ENCODE measurements around the gene RHBDL3.

RHBDL3 gene

GRCh38 chr17:32287804-32288511, 22.3 kb downstream of the RHBDL3 start:
- peak; percentile 46; the same call in 1 of the 2 replicates for TF ChIP-seq CTCF (IDR thresholded peaks at IDR 0.05; ENCODE audit: low read depth, low read length)
- Histone ChIP-seq H3K9me3 (ENCODE audit: severe bottlenecking) (no peaks in the 10 kb centered on the region), H3K27ac (0 out of 2 replicates have a peak overlapping the region, but pooled peaks have one; percentile 4), H3K27me3 (ENCODE audit: insufficient read depth, low read depth, severe bottlenecking) (no peaks in the 10 kb centered on the region), H3K36me3 (peaks cover 22% of the 10 kb centered on the region), H3K4me3 (ENCODE audit: low read depth, low read length) (no peak overlapping the region)
- peak; percentile 36 for DNase-seq

- TF ChIP-seq CTCF (IDR thresholded peaks at IDR 0.05; ENCODE audit: low read depth, low read length) = no peak
- no peak for DNase-seq
- no peak overlapping the region for H3K4me3 ChIP-seq (ENCODE audit: low read depth, low read length)
- H3K9me3 ChIP-seq (ENCODE audit: severe bottlenecking) = no peaks in the 10 kb centered on the region
- H3K27ac ChIP-seq = no peak overlapping the region
- H3K36me3 ChIP-seq = peaks cover 21% of the 10 kb centered on the region
- no peaks in the 10 kb centered on the region for H3K27me3 ChIP-seq (ENCODE audit: insufficient read depth, low read depth, severe bottlenecking)
Observed at GRCh38 chr17:32288615-32289014, 23.0 kb downstream of the RHBDL3 start.

- Histone ChIP-seq H3K36me3 (peaks cover 26% of the 10 kb centered on the region), H3K27me3 (ENCODE audit: insufficient read depth, low read depth, severe bottlenecking) (no peaks in the 10 kb centered on the region), H3K9me3 (ENCODE audit: severe bottlenecking) (no peaks in the 10 kb centered on the region), H3K4me3 (ENCODE audit: low read depth, low read length) (no peak overlapping the region), H3K27ac (no peak overlapping the region)
- no peak for TF ChIP-seq CTCF (IDR thresholded peaks at IDR 0.05; ENCODE audit: low read depth, low read length)
- no peak for DNase-seq
Observed at GRCh38 chr17:32289471-32290070, 23.9 kb downstream of the RHBDL3 start.

- Histone ChIP-seq H3K4me3 (ENCODE audit: low read depth, low read length) (no peak overlapping the region), H3K9me3 (ENCODE audit: severe bottlenecking) (no peaks in the 10 kb centered on the region), H3K27ac (no peak overlapping the region), H3K36me3 (peaks cover 40% of the 10 kb centered on the region), H3K27me3 (ENCODE audit: insufficient read depth, low read depth, severe bottlenecking) (no peaks in the 10 kb centered on the region)
- no peak for TF ChIP-seq CTCF (IDR thresholded peaks at IDR 0.05; ENCODE audit: low read depth, low read length)
- DNase-seq = no peak
Observed at GRCh38 chr17:32292094-32292493, 26.5 kb downstream of the RHBDL3 start.

GRCh38 chr17:32297424-32297823, 31.8 kb downstream of the RHBDL3 start:
- Histone ChIP-seq H3K36me3 (peaks cover 34% of the 10 kb centered on the region), H3K27ac (peak overlapping the region; percentile 95), H3K4me3 (ENCODE audit: low read depth, low read length) (no peak overlapping the region), H3K9me3 (ENCODE audit: severe bottlenecking) (no peaks in the 10 kb centered on the region), H3K27me3 (ENCODE audit: insufficient read depth, low read depth, severe bottlenecking) (no peaks in the 10 kb centered on the region)
- no peak for TF ChIP-seq CTCF (IDR thresholded peaks at IDR 0.05; ENCODE audit: low read depth, low read length)
- no peak for DNase-seq
